B cell (primary cell): Measurements from ENCODE around the gene BTD. TPM values are rescaled to one million over a fixed set of nuclear protein-coding genes. Genes with fewer than 3 reads are reported as not detected.
A peak's percentile ranks its signal among the peaks of the same experiment; 100 is the strongest.

Experiments used
- ATAC-seq: fragments of 200-7000 bp; cut with Tn5 transposase; one replicate; pipeline ENCODE4 v1.10.0; 2021; ENCODE audit warnings: low read depth, mild to moderate bottlenecking, moderate number of reproducible peaks, moderate library complexity
- CTCF ChIA-PET: fragments of 350-600 bp; sonication (Branson Sonifier 250); formaldehyde crosslinking; loops from one replicate; lab custom pipeline; 2021; ENCODE audit warnings: antibody characterized with exemption, inconsistent platforms; lab: Charles Lee
- POLR2A ChIA-PET: fragments of 350-600 bp; sonication (Branson Sonifier 250); formaldehyde crosslinking; loops from one replicate; lab custom pipeline; 2021; ENCODE audit warnings: antibody characterized with exemption; lab: Charles Lee
- DNase-seq: peaks from one replicate; pipeline ENCODE4 v3.0.0; 2013
- H2AFZ ChIP-seq: 2 replicates; pipeline ENCODE4 v1.6.1; 2012; ENCODE audit warnings: mild to moderate bottlenecking, low read depth, low read length; ENCODE audit not compliant: insufficient read depth, poor library complexity, severe bottlenecking
- H3K27ac ChIP-seq, 2 donors: 1 replicate in 1 of 2; 2 replicates in 1 of 2; pipeline ENCODE4 v1.5.1; 2012 to 2013; ENCODE audit warnings: low read length in 2 of 2, mild to moderate bottlenecking in 2 of 2, moderate library complexity in 1 of 2
- H3K27me3 ChIP-seq, 4 experiments: fragments of 200-600 bp in 1 of 4; sonication (generic) in 1 of 4; replicated peaks in 1 of 4; 1 replicate in 2 of 4; 2 replicates in 2 of 4; pipeline versions ENCODE4 v1.6.1 to v1.7.0; 2013 to 2016; ENCODE audit warnings: low read length in 3 of 4, mild to moderate bottlenecking in 2 of 4, mixed read lengths in 1 of 4, moderate library complexity in 1 of 4; ENCODE audit not compliant: insufficient read depth in 4 of 4, control insufficient read depth in 3 of 4; ENCODE audit errors: control extremely low read depth in 1 of 4
- H3K36me3 ChIP-seq, 2 experiments: replicated peaks in 1 of 2; 1 replicate in 1 of 2; 2 replicates in 1 of 2; pipeline versions ENCODE4 v1.6.1 to v1.7.1; 2013; ENCODE audit warnings: low read length in 1 of 2; ENCODE audit not compliant: insufficient read depth in 2 of 2, control insufficient read depth in 1 of 2; ENCODE audit errors: control extremely low read depth in 1 of 2, extremely low read depth in 1 of 2
- H3K4me1 ChIP-seq, 2 donors: fragments of 200-600 bp in 1 of 2; sonication (generic) in 1 of 2; 1 replicate in 1 of 2; 2 replicates in 1 of 2; pipeline versions ENCODE4 v1.5.1 to v1.6.1; 2013 to 2017; ENCODE audit warnings: low read length in 2 of 2; ENCODE audit not compliant: control insufficient read depth in 2 of 2, insufficient read depth in 2 of 2
- H3K4me2 ChIP-seq: replicated peaks from 2 replicates; pipeline ENCODE3; 2012; ENCODE audit warnings: mild to moderate bottlenecking, low read depth, low read length; ENCODE audit not compliant: poor library complexity, severe bottlenecking
- H3K4me3 ChIP-seq, 5 experiments: fragments of 200-600 bp in 1 of 5; sonication (generic) in 1 of 5; 1 replicate in 3 of 5; 2 replicates in 2 of 5; pipeline versions ENCODE4 v1.5.1 to v1.7.0; 2011 to 2016; ENCODE audit warnings: low read length in 4 of 5, mild to moderate bottlenecking in 4 of 5, low read depth in 2 of 5, control low read depth in 1 of 5, moderate library complexity in 1 of 5; ENCODE audit not compliant: insufficient read depth in 1 of 5; ENCODE audit errors: control extremely low read depth in 1 of 5, extremely low read depth in 1 of 5
- H3K79me2 ChIP-seq: fragments of 200-600 bp; sonication (generic); one replicate; pipeline ENCODE4 v1.6.0; 2016; ENCODE audit warnings: low read length; ENCODE audit not compliant: control insufficient read depth, insufficient read depth
- H3K9ac ChIP-seq: fragments of 200-600 bp; sonication (generic); 2 replicates; pipeline ENCODE4 v1.6.1; 2017; ENCODE audit warnings: mild to moderate bottlenecking, low read length, moderate library complexity
- H3K9me3 ChIP-seq, 3 donors: one replicate each; pipeline versions ENCODE4 v1.6.1 to v1.7.1; 2013; ENCODE audit warnings: low read length in 2 of 3; ENCODE audit not compliant: control insufficient read depth in 2 of 3, insufficient read depth in 1 of 3; ENCODE audit errors: control extremely low read depth in 1 of 3
- H4K20me1 ChIP-seq: 2 replicates; pipeline ENCODE4 v1.6.0; 2012; ENCODE audit warnings: mild to moderate bottlenecking, low read length; ENCODE audit not compliant: insufficient read depth, control insufficient read depth, poor library complexity, severe bottlenecking
- H3K27ac Mint-ChIP-seq: one replicate; pipeline ENCODE4 v1.8.0; 2021; ENCODE audit warnings: mixed read lengths
- H3K27me3 Mint-ChIP-seq: one replicate; pipeline ENCODE4 v1.8.0; 2021; ENCODE audit warnings: mixed read lengths
- H3K4me1 Mint-ChIP-seq: one replicate; pipeline ENCODE4 v1.8.0; 2021; ENCODE audit warnings: mixed read lengths
- H3K4me3 Mint-ChIP-seq: one replicate; pipeline ENCODE4 v1.8.0; 2021; ENCODE audit warnings: mixed read lengths
- H3K9me3 Mint-ChIP-seq: one replicate; pipeline ENCODE4 v1.8.0; 2022; ENCODE audit warnings: mixed read lengths; ENCODE audit not compliant: insufficient read depth
- EZH2 ChIP-seq: IDR thresholded peaks from 2 replicates; pipeline ENCODE4 v1.6.1; 2012; ENCODE audit warnings: borderline replicate concordance, low read depth, mild to moderate bottlenecking, moderate library complexity, low read length; ENCODE audit not compliant: insufficient read depth, poor library complexity, severe bottlenecking
- WGBS: methylation state at CpG from one replicate; pipeline ENCODE4 v1.1.5; 2013; ENCODE audit warnings: missing lambda C conversion rate; ENCODE audit not compliant: insufficient coverage; 5-methylcytosine and 5-hydroxymethylcytosine counted together
- intact Hi-C: fragments of 100-400 bp; cut with micrococcal nuclease; formaldehyde crosslinking; loops from one replicate; pipeline ENCODE4 v1.10.0; 2022
- polyA plus RNA-seq: library from polyadenylated mRNA; depleted of rRNA; stranded (reverse); fragments of >200 nt; gene quantifications from 2 replicates; pipeline ENCODE4 v1.2.3, GENCODE V29; 2012
- total RNA-seq, 2 donors: library from RNA; stranded (reverse); fragments of 120-200 nt in 1 of 2; gene quantifications; 1 replicate in 1 of 2; 2 replicates in 1 of 2; pipeline versions ENCODE4 v1.2.3 to v1.2.4, GENCODE V29; 2013 to 2022
- TF ChIP-seq, protein P1 (sequence below): fragments of 200-600 bp; IDR thresholded peaks from one replicate; pipeline ENCODE4 v1.8.0; 2022; ENCODE audit warnings: antibody characterized with exemption, mild to moderate bottlenecking

The BTD gene
- total and polyA plus RNA-seq, 2 donors (not counting 1 experiment from before 2014, with no cell fraction given) = 8.2 to 25.3 TPM

DNA sequence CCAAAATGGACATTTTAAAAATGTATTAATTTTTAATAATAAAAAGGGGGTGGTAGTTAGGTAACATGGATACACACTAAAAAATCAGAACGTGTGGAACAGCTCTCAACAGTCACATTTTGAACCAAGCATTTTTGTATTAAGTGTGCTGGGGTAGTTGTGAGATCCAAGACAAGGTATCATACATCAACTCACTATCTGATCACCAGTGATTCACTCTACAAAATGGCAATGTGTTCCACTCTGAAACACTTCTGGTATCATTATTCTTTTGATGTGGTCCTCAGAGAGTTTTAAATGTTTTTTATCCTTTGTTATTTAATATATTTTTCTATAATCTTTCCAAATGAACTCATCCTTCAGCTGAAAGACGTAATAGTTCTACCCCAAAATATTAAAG lies 5.6 kb upstream of the BTD start:
- CTCF ChIA-PET = interaction anchor here (0.6 kb wide), 1 partner anchor 21 kb away, joined by 4 read pairs; no protein-coding TSS in a partner anchor
- H3K79me2 ChIP-seq = peaks cover 26% of the 10 kb centered on the region

DNA sequence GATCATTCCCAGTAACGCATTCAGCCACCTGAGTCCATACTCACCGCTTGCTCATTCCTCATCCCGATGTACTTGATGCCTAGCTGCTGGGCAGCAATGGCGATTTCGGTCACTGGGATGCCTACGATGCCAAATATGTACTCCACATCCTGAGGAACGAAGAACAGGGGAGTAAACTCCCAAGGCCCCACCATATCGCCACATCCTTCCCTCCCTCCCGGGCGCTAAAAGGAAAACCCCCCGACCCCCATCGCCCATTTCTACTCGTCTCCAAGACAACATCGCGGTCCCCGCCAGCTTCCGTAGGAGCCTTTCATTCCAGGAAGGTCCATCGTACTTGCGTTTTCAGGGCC lies 523 bp upstream of the BTD start:
- ChIA-PET POLR2A (interaction anchor here (0.6 kb wide), 1 partner anchor 219 kb away, joined by 5 read pairs; no protein-coding TSS in a partner anchor), CTCF (interaction anchor here (0.6 to 1.4 kb wide), 3 partner anchors 28 to 296 kb away, joined by 3 to 5 read pairs (median 3); no protein-coding TSS in a partner anchor)
- H3K36me3 ChIP-seq = peaks cover 1 to 27% of the 10 kb centered on the region in 2 experiments
- H3K4me3 Mint-ChIP-seq = peak overlapping the region; percentile 100
- H4K20me1 ChIP-seq = no peaks in the 10 kb centered on the region
- H3K27me3 Mint-ChIP-seq = no peaks in the 10 kb centered on the region
- peak overlapping the region; percentile 67 to 99 (median 92) for H3K4me3 ChIP-seq
- H3K27ac Mint-ChIP-seq = peak overlapping the region; percentile 99
- H3K9me3 ChIP-seq = no peaks in the 10 kb centered on the region
- H3K9ac ChIP-seq = peak overlapping the region; percentile 98
- peaks cover 29% of the 10 kb centered on the region for H3K79me2 ChIP-seq
- TF ChIP-seq, protein P1, sequence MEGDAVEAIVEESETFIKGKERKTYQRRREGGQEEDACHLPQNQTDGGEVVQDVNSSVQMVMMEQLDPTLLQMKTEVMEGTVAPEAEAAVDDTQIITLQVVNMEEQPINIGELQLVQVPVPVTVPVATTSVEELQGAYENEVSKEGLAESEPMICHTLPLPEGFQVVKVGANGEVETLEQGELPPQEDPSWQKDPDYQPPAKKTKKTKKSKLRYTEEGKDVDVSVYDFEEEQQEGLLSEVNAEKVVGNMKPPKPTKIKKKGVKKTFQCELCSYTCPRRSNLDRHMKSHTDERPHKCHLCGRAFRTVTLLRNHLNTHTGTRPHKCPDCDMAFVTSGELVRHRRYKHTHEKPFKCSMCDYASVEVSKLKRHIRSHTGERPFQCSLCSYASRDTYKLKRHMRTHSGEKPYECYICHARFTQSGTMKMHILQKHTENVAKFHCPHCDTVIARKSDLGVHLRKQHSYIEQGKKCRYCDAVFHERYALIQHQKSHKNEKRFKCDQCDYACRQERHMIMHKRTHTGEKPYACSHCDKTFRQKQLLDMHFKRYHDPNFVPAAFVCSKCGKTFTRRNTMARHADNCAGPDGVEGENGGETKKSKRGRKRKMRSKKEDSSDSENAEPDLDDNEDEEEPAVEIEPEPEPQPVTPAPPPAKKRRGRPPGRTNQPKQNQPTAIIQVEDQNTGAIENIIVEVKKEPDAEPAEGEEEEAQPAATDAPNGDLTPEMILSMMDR = no peak
- TF ChIP-seq EZH2 = no peak
- peak overlapping the region; percentile 98 for H2AFZ ChIP-seq
- no peak for ATAC-seq
- H3K4me1 Mint-ChIP-seq = peaks cover 41% of the 10 kb centered on the region
- H3K4me2 ChIP-seq = peak overlapping the region; percentile 92
- no peaks in the 10 kb centered on the region for H3K9me3 Mint-ChIP-seq
- intact Hi-C loops = loop anchor here (1.0 to 10.0 kb wide), 6 partner anchors 44 to 1476 kb away; partner anchors contain the start of genes CAPN7, CHCHD4, EAF1 and METTL6
- H3K27ac ChIP-seq = peak overlapping the region; percentile 81 to 87
- DNase-seq = no peak
- peaks cover 16 to 23% of the 10 kb centered on the region in 2 donors for H3K4me1 ChIP-seq
- no peaks in the 10 kb centered on the region for H3K27me3 ChIP-seq
- under 1% methylated on average over 19 of the region's 19 CpGs for WGBS

More for the DNA sequence above, 5.6 kb upstream of the BTD start:
- Mint-ChIP-seq H3K9me3 (no peaks in the 10 kb centered on the region), H3K27me3 (no peaks in the 10 kb centered on the region), H3K4me3 (no peak overlapping the region), H3K27ac (no peak overlapping the region), H3K4me1 (peaks cover 26% of the 10 kb centered on the region)
- TF ChIP-seq EZH2 = no peak
- TF ChIP-seq, protein P1 = no peak
- H2AFZ ChIP-seq = no peak overlapping the region
- H3K36me3 ChIP-seq = peaks cover 1 to 32% of the 10 kb centered on the region in 2 experiments
- no peak for ATAC-seq
- H3K27ac ChIP-seq = no peak overlapping the region
- WGBS = no CpG with 5 or more reads among the region's 2 CpGs
- no peak overlapping the region for H3K4me3 ChIP-seq
- POLR2A ChIA-PET = no interaction called here
- intact Hi-C loops = no loop called here
- no peaks in the 10 kb centered on the region for H3K9me3 ChIP-seq
- DNase-seq = no peak
- H3K4me2 ChIP-seq = no peak overlapping the region
- no peaks in the 10 kb centered on the region for H3K27me3 ChIP-seq
- peaks cover 9 to 16% of the 10 kb centered on the region in 2 donors for H3K4me1 ChIP-seq
- H4K20me1 ChIP-seq = no peaks in the 10 kb centered on the region
- no peak overlapping the region for H3K9ac ChIP-seq
